Skeletal muscle tissue (tissue), 4 donors: ENCODE measurements around the gene IL20. TPM values are rescaled to one million over a fixed set of nuclear protein-coding genes. Genes with fewer than 3 reads are reported as not detected.

Experiments
- H3K27ac ChIP-seq: one replicate; pipeline ENCODE4 v1.7.0; 2013; ENCODE audit warnings: mild to moderate bottlenecking, low read depth, low read length, inconsistent platforms
- H3K27me3 ChIP-seq, 3 donors: one replicate each; pipeline ENCODE4 v1.7.0; 2013; ENCODE audit warnings: low read length in 3 of 3; ENCODE audit not compliant: control insufficient read depth in 3 of 3, insufficient read depth in 3 of 3
- H3K36me3 ChIP-seq, 3 donors: one replicate each; pipeline ENCODE4 v1.7.0; 2013; ENCODE audit warnings: low read length in 3 of 3; ENCODE audit not compliant: control insufficient read depth in 3 of 3, insufficient read depth in 3 of 3
- H3K4me1 ChIP-seq, 3 donors: one replicate each; pipeline ENCODE4 v1.7.0; 2013; ENCODE audit warnings: low read length in 3 of 3, mild to moderate bottlenecking in 3 of 3; ENCODE audit not compliant: control insufficient read depth in 3 of 3, insufficient read depth in 3 of 3
- H3K4me3 ChIP-seq, 3 donors: one replicate each; pipeline ENCODE4 v1.7.0; 2013; ENCODE audit warnings: low read length in 3 of 3
- H3K9ac ChIP-seq, 3 donors: one replicate each; pipeline ENCODE4 v1.7.0; 2013; ENCODE audit warnings: low read length in 3 of 3, mild to moderate bottlenecking in 3 of 3, moderate library complexity in 2 of 3, low read depth in 1 of 3
- H3K9me3 ChIP-seq, 3 donors: one replicate each; pipeline ENCODE4 v1.7.0; 2013; ENCODE audit warnings: low read length in 3 of 3; ENCODE audit not compliant: control insufficient read depth in 3 of 3
- total RNA-seq: library from RNA; depleted of rRNA; stranded (reverse); fragments of >200 nt; gene quantifications from one replicate; pipeline ENCODE4 v1.2.3, GENCODE V29; 2014
- donor health status: Osteomylitis.

IL20 gene
- total RNA-seq, 1 donor from 2014 or later, result not detected

- Histone ChIP-seq H3K36me3 (no peaks in the 10 kb centered on the region), H3K4me1 (no peaks in the 10 kb centered on the region), H3K4me3 (no peak overlapping the region), H3K9me3 (no peaks in the 10 kb centered on the region), H3K27me3 (no peaks in the 10 kb centered on the region), H3K9ac (no peak overlapping the region), H3K27ac (no peak overlapping the region)
Observed at GRCh38 chr1:206872139-206872538, 6.7 kb downstream of the IL20 start.

- Histone ChIP-seq H3K9me3 (peaks cover 0 to 5% (median 3%) of the 10 kb centered on the region in 3 donors), H3K4me1 (no peaks in the 10 kb centered on the region), H3K4me3 (no peak overlapping the region), H3K27me3 (no peaks in the 10 kb centered on the region), H3K9ac (no peak overlapping the region), H3K36me3 (no peaks in the 10 kb centered on the region), H3K27ac (no peak overlapping the region)
Observed at GRCh38 chr1:206873603-206874188, 8.3 kb downstream of the IL20 start.

GRCh38 chr1:206875752-206876377 is 10.4 kb downstream of the IL20 start:
- no peak overlapping the region for H3K9ac ChIP-seq
- H3K4me1 ChIP-seq, result no peaks in the 10 kb centered on the region
- H3K27ac ChIP-seq, result no peak overlapping the region
- no peaks in the 10 kb centered on the region for H3K36me3 ChIP-seq
- H3K9me3 ChIP-seq, result peaks cover 0 to 5% (median 3%) of the 10 kb centered on the region in 3 donors
- no peaks in the 10 kb centered on the region for H3K27me3 ChIP-seq
- H3K4me3 ChIP-seq, result no peak overlapping the region

GRCh38 chr1:206878456-206878855 is 13.0 kb downstream of the IL20 start:
- Histone ChIP-seq H3K27ac (no peak overlapping the region), H3K4me3 (no peak overlapping the region), H3K9ac (no peak overlapping the region), H3K9me3 (peaks cover 0 to 5% (median 3%) of the 10 kb centered on the region in 3 donors), H3K27me3 (no peaks in the 10 kb centered on the region), H3K4me1 (no peaks in the 10 kb centered on the region), H3K36me3 (no peaks in the 10 kb centered on the region)

GRCh38 chr1:206880314-206880713 is 14.9 kb downstream of the IL20 start:
- Histone ChIP-seq H3K27ac (no peak overlapping the region), H3K4me1 (no peaks in the 10 kb centered on the region), H3K27me3 (no peaks in the 10 kb centered on the region), H3K4me3 (no peak overlapping the region), H3K36me3 (no peaks in the 10 kb centered on the region), H3K9me3 (peaks cover 0 to 5% (median 3%) of the 10 kb centered on the region in 3 donors), H3K9ac (no peak overlapping the region)

- H3K27me3 ChIP-seq, result peaks cover 0 to 3% (median 0%) of the 10 kb centered on the region in 3 donors
- H3K9me3 ChIP-seq, result peaks cover 0 to 5% (median 3%) of the 10 kb centered on the region in 3 donors
- no peaks in the 10 kb centered on the region for H3K4me1 ChIP-seq
- H3K4me3 ChIP-seq, result no peak overlapping the region
- H3K36me3 ChIP-seq, result no peaks in the 10 kb centered on the region
- no peak overlapping the region for H3K9ac ChIP-seq
- H3K27ac ChIP-seq, result no peak overlapping the region
Observed at GRCh38 chr1:206882555-206882954, 17.1 kb downstream of the IL20 start.

GRCh38 chr1:206883160-206883559 is 17.7 kb downstream of the IL20 start:
- Histone ChIP-seq H3K9ac (no peak overlapping the region), H3K27me3 (peaks cover 0 to 5% (median 0%) of the 10 kb centered on the region in 3 donors), H3K27ac (no peak overlapping the region), H3K4me1 (no peaks in the 10 kb centered on the region), H3K4me3 (no peak overlapping the region), H3K36me3 (no peaks in the 10 kb centered on the region), H3K9me3 (peaks cover 0 to 5% (median 2%) of the 10 kb centered on the region in 3 donors)

GRCh38 chr1:206883876-206884275 is 18.5 kb downstream of the IL20 start:
- Histone ChIP-seq H3K9ac (no peak overlapping the region), H3K9me3 (no peaks in the 10 kb centered on the region), H3K27ac (no peak overlapping the region), H3K4me3 (no peak overlapping the region), H3K27me3 (peaks cover 0 to 5% (median 0%) of the 10 kb centered on the region in 3 donors), H3K36me3 (no peaks in the 10 kb centered on the region), H3K4me1 (no peaks in the 10 kb centered on the region)

GRCh38 chr1:206885341-206886060 is 20.1 kb downstream of the IL20 start:
- peaks cover 0 to 3% (median 0%) of the 10 kb centered on the region in 3 donors for H3K4me1 ChIP-seq
- H3K27ac ChIP-seq, result no peak overlapping the region
- peaks cover 0 to 9% (median 0%) of the 10 kb centered on the region in 3 donors for H3K27me3 ChIP-seq
- H3K36me3 ChIP-seq, result no peaks in the 10 kb centered on the region
- no peak overlapping the region for H3K9ac ChIP-seq
- no peaks in the 10 kb centered on the region for H3K9me3 ChIP-seq
- H3K4me3 ChIP-seq, result no peak overlapping the region

GRCh38 chr1:206886831-206887230 is 21.4 kb downstream of the IL20 start:
- H3K9ac ChIP-seq, result no peak overlapping the region
- H3K9me3 ChIP-seq, result no peaks in the 10 kb centered on the region
- H3K27me3 ChIP-seq, result peaks cover 0 to 9% (median 0%) of the 10 kb centered on the region in 3 donors
- H3K36me3 ChIP-seq, result no peaks in the 10 kb centered on the region
- peaks cover 0 to 9% (median 0%) of the 10 kb centered on the region in 3 donors for H3K4me1 ChIP-seq
- H3K27ac ChIP-seq, result no peak overlapping the region
- H3K4me3 ChIP-seq, result no peak overlapping the region
